ENCODE measurements around the gene ESR1.
"Not testable (repeated sequence)": the region's sequence is repeated elsewhere in the genome, so short reads cannot be mapped to it uniquely, and the experiment has no call there.

The ESR1 gene

DNA sequence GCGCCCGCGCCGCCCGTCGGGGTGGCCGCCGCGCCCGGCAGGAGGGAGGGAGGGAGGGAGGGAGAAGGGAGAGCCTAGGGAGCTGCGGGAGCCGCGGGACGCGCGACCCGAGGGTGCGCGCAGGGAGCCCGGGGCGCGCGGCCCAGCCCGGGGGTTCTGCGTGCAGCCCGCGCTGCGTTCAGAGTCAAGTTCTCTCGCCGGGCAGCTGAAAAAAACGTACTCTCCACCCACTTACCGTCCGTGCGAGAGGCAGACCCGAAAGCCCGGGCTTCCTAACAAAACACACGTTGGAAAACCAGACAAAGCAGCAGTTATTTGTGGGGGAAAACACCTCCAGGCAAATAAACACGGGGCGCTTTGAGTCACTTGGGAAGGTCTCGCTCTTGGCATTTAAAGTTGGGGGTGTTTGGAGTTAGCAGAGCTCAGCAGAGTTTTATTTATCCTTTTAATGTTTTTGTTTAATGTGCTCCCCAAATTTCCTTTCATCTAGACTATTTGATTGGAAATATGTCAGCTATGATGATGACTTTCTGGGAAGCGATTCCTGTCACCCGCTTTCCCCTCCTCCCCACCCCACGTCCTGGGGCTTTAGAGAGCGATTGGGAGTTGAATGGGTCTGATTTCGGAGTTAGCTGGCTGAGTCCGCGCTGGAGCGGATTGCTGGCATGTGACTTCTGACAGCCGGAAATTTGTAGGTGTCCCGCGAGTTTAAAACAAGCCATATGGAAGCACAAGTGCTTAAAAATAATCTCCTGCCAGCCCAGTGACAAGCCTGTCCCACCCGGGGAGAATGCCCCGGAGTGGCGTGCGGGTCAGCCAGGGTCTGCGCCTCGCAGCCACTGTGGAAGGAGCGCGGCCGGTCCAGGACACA is 1.1 kb downstream of the ESR1 start:
- intact Hi-C loops (cut with DNase I) = no loop called here

DNA sequence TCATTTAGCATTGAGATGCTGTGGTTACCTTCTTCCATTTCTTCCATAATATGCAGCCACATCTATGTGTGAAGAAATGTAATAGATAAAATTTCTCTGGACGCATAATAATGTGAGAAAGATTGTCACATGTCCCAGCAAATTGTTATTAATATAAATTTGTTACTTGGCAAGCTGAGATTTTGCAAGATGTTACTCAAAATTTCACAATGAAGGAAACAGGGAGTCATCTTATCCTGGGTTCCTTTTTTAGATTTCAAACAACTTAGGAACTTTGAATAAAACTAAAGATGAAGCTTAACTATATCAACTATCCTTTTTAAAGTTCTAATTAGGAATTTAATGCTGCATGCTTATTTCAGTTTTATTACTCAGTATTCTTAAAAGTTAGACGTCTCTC is 3.6 kb downstream of the ESR1 start:
- DNase-seq = no peak
- intact Hi-C loops (cut with DNase I) = no loop called here

More for the DNA sequence above, 1.1 kb downstream of the ESR1 start:
- no peak for DNase-seq

DNA sequence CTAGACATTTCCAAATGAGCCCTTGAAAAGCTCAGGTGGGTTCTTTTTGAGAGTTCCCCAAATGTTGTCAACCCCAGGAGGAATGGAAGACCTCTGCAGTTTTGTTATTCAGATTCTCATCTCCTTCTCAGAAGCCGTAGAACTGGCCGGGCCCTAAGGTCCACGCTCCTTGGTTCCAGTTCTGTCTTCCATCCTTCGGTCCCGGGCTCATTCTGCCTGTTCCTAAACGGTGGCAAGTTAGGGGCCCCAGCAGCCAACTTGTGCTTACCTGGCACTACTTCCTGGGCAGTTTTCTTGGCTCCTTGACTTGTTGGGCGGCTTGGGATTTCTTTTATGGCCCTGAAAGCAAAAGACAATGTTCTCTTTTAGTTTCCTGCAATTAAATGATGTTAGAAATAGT is 6.4 kb downstream of the ESR1 start:
- DNase-seq = no peak
- intact Hi-C loops (cut with DNase I) = no loop called here

DNA sequence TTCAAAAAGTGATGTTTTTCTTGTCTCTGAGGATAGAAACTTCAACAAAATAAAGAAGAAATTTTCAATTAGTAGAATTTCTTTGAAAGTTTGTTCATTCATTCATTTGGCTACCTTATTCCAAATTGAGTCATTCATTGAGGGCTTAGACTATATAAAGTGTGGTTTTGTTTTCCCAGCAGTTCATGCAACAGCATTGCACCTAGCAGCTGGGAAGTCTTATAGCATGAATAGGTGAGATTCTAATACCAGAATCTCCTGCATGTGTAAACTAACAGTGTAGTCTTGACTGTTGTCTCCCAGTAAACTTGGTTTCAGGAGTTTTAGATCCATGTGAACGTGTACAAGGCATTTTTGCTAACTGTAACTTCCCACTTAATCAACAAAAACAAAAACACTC is 7.1 kb downstream of the ESR1 start:
- intact Hi-C loops (cut with DNase I) = no loop called here
- no peak for DNase-seq

DNA sequence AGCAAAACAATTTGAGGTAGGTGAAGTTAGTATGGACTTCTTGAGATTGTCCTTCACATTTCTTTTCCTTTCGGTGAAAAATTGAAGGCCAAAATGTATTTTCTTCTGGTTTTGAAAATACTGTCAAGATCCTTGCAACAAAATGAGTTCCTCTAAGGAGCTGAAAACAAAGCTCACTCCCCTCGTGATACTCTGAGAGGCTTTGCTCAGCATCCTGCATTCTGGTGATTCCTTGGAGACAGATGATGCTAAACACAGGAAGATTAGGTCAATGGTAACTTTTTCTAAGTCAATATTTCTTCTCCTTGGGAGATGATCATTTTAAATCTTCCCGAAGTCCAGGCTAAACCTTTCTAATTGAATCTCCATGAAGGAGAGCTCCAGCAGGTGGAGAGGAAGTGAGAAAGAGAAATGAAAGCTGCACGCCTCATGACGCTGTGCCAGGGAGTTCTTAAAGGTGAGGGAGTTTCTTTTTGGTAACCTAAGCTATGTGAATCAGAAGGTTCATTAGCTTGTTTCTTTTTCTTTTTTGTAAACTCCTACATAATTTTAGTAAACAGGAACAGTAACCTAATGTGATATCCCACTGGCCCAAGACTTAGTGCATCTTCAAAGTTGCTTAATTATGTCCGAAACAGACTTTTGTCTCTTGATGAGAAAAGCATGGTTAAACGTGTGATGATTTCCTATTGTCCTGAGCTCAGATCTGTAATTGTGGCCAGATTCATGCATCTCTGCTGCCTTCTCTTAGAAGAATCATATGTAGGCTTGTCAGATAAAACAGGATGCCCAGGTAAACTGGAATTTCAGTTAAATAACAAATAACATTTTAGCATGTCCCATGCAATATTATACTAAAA is 15.0 kb downstream of the ESR1 start:
- DNase-seq = no peak
- intact Hi-C loops (cut with DNase I) = no loop called here

DNA sequence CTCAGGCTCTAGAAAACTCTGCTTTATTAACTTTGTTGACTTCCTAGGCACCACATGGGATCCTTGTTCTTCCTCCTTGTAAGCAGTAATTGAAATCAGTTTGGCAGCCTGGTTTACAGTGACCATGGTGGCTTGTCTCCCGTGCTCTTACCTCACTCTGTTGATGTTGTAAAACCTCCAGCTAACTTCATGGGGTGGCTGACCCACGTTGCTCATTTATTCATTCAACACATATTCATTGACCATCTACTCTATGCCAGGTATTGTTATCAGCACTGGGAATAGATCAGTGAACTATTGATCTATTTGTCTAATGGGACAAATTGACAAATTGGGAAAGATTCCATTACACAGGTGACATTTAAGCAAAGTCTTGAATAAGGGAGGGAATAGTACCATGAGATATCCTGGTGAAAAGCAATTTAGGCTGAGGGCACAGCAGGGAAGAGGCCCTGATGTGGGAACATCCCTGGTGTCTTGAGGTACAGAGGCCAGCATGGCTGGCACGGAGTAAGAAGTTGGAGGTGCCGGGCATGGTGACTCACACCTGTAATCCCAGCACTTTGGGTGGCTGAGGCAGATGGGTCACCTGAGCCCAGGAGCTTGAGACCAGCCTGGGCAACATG is 19.1 kb downstream of the ESR1 start:
- intact Hi-C loops (cut with DNase I) = no loop called here

DNA sequence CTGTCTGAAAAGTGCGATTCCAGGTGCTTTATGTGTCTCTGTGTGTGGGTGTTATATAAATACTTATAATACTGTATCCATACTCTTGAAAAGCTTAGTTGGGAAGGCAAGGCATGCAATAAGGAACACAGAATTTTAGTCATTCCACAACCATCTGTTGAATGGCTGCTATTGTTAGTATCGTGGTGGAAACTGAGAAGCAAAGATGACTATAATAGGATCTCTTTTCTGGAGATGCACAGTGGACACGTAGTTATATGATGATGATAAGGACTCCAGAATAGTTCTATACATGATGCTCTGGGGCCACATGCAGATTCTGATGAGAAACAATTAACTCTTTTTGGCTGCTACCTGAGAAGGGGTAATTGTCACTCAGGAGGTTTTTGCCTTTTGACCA is 25.2 kb downstream of the ESR1 start:
- no peak for DNase-seq
- intact Hi-C loops (cut with DNase I) = no loop called here

More for the DNA sequence above, 19.1 kb downstream of the ESR1 start:
- DNase-seq = no peak

DNA sequence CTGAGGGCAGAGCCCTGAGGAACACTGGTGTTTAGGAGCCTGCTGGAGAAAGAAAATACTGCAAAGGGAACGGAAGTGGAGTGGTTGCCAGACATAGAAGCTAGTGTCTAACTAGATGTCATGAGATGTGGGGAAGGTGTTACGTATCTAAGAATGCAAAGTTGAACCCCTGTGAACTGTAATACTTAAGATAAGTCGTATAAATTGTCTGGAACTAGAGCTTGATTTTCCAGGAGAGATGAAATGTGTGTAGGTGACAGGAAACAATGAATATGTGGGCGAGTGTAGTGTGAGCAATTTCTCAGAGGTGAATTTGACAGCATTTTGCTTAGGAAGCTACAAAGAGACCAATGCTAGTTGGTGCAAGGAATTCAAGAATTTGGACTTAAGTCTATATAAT is 27.9 kb downstream of the ESR1 start:
- intact Hi-C loops (cut with DNase I) = no loop called here
- DNase-seq = peak in 9 of 42 donors; percentile 5 to 51 (median 14)

DNA sequence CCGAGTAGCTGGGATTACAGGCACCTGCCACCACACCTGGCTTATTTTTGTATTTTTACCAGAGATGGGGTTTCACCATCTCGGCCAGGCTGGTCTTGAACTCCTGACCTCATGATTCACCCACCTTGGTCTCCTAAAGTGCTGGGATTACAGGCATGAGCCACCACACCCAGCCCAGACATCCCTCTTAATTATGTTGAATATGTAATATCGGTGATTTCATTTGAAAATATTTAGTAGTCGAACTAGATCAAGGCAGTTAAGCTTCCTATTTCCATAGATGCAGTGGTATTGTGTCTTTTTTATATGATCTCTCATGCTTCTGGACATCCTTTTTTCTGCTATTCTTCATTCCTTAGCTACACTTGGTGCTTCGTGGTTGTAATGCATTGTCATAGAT is 29.7 kb downstream of the ESR1 start:
- no peak for DNase-seq
- intact Hi-C loops (cut with DNase I) = no loop called here

DNA sequence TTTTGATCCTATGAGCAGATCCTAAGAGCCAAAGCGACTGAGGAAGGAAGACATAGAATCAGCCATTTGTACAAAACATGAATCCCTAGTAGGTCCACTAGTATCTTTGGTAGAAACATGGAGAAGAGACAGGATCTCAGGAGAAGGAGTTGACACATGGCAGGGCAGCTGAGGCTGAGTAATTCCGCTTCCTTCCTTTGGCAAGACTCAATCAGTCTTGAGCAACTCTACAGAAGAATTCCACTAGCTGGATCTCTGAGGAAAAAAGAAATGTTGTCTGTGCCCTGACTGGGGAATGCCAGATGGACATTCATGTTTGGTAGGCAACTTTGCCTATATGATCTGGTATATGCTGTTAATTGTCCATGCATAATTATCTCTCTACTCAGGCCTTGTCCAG is 35.3 kb downstream of the ESR1 start:
- DNase-seq = no peak
- intact Hi-C loops (cut with DNase I) = no loop called here

DNA sequence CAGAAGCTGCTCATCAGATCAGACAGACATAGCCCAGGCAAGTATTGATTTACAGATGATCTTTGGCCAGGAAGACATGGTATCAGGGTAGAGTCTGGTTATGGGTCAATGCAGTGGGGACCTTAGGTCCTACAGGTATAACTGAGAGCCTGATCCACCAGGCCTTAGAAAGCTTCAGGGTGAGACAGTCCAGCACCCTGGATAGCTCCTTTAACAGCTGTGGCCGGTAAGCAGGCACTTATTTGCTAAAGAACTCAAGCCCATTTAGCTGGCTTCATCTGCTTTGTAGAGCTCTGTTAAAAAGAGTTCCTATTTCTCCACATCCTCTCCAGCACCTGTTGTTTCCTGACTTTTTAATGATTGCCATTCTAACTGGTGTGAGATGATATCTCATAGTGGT is 39.6 kb downstream of the ESR1 start:
- intact Hi-C loops (cut with DNase I) = no loop called here
- no peak for DNase-seq

DNA sequence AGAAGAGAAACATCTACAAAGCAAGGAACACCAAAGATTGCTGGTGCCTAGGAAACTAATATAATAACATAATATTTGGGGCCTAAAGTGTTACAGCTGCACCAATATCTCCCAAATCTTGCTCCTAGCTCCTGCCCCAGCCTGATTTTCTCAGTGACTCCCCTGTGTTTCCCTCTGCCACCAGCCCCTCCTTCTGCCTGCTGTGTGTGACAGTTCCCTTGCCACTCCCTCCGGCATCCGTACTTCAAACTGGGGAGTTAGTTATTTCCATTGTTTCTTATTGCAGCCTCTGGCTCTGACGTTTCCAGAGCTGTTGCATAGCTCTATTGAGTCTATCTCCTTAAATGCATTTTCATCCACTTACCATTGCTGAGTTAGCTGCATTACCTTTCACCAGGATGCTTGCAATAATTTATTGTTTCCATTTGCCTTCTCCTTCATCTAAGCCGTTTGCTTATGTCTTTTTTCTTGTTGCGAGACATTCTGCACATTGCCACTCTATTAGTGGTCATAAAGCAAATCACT is 43.1 kb downstream of the ESR1 start:
- intact Hi-C loops (cut with DNase I) = no loop called here
- DNase-seq = no peak

DNA sequence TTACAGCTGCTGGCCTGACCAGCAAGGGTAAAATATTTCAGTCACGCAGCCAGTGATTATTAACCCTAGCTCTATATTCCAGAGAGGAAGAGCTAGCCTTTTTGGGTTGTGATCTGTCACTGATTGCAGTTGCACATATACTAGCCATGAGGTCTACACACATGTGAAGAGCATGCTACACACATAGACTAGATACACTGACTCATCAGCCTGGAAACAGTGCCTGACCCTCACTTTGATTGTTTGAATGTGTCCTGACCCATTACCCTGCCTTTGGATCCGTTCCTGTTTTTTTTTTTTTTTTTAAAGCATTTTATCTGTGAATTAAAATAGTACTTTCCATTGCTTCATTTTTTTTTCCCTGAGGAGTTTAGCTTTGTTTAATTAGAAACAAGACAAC is 50.8 kb downstream of the ESR1 start:
- intact Hi-C loops (cut with DNase I) = no loop called here
- DNase-seq = no peak

DNA sequence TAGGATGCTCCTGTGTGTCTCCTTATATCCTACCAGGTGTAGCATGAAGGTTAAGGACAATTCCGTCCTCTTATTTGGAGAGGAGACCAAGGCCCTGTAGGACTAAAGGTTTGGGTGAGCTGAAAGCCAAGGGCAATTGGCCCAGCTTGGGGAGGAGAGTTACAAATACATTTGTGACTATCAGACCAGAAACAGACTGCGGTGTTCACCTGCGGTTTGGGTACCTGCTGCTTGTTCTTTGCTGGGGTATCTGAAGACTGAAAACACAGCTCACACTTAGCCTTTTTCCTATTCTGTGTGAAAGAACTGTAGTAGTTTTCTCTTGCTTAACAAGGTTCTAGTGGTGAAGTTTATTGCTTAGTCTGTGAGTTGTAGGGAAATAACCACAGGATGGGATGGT is 55.0 kb downstream of the ESR1 start:
- DNase-seq = no peak
- intact Hi-C loops (cut with DNase I) = no loop called here

DNA sequence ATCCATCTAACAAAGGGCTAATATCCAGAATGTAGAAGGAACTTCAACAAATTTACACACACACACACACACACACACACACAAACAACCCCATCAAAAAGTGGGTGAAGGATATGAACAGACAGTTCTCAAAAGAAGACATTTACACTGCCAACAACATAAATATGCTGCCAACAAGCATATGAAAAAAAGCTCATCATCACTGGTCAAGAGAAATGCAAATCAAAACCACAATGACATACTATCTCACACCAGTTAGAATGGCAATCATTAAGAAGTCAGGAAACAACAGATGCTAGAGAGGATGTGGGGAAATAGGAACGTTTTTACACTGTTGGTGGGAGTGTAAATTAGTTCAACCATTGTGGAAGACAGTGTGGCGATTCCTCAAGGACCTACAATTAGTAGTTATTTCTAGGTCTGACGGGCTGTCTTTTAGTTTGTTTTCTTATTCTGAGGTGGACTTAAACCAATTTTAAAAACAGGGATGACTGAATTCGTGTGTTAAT is 59.9 kb downstream of the ESR1 start:
- DNase-seq; intact Hi-C loops (cut with DNase I): not testable (repeated sequence)

DNA sequence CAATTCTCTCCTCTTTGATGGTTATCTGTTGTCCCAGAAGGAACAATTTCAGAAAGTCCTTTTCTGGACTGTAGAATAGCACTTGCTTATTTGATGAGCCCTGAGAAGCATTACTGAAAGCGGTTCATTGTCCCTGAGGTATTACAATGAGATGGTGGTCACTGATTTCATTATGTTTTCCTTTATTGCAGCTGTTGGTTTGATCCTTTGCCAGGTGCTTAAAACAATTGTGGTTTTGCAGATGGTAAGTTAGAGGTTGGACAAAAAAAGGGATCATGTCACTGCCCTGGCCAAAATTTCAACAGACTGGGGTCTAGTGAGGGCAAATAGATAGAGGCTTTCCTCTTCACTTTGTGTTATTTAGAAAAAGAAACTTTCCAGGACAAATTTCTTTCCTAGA is 61.9 kb downstream of the ESR1 start:
- intact Hi-C loops (cut with DNase I) = no loop called here

DNA sequence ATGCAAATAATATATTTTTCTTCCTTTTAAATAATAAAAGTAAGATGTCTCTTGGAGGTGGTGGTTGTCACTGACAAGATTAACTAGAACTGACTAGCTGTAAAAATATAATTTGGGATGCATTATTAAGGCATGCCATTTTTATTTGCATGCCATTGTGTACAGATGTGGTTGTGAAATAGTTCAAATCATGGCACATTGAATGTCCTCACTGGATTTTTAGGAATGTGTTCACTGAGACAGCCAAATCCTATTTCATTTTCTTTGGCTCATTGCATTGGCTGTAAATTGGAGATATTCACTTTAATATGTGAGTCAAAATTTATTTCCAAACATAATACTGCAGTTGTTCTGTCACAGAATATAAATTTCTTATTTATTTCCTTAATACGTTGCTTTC is 62.3 kb downstream of the ESR1 start:
- intact Hi-C loops (cut with DNase I) = no loop called here
- DNase-seq = no peak

More for the DNA sequence above, 61.9 kb downstream of the ESR1 start:
- no peak for DNase-seq

DNA sequence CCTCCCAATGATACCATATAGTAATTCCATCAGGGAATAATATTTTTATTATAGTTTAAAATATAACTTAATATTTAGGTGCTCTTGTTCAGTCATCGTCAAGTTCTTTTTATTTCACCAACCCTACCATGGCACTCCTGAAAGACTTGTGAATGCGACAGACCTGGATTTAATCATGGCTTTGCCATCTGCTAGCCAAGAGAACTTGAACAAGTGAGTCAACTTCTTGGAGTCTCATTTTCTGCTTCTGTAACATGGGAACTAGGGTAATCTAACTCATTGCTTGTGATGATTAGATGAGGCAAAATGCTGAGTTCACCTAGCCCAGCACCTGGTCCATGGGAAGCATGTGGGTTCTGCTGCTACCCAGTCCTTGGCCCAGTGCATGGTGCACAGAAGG is 62.9 kb downstream of the ESR1 start:
- DNase-seq = no peak
- intact Hi-C loops (cut with DNase I) = no loop called here

DNA sequence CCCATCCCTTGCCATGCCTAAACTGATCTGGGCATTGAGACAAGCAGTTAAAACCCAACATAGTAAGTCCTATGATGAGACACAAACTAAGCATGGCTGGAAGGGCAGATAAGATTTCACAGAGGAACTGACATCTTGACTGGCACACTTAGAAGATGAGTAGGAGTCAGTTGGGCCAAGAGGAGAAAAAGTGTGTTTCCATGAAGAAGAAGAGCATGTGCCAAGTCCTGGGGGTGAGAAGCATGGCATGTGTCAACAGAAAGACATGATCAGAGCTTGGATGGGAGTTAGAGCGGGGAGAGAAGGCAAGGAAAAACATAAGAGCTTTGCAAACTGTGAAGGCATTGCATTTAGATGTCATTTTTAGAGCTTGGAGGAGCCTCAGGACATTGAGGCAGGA is 68.0 kb downstream of the ESR1 start:
- no peak for DNase-seq
- intact Hi-C loops (cut with DNase I) = no loop called here

DNA sequence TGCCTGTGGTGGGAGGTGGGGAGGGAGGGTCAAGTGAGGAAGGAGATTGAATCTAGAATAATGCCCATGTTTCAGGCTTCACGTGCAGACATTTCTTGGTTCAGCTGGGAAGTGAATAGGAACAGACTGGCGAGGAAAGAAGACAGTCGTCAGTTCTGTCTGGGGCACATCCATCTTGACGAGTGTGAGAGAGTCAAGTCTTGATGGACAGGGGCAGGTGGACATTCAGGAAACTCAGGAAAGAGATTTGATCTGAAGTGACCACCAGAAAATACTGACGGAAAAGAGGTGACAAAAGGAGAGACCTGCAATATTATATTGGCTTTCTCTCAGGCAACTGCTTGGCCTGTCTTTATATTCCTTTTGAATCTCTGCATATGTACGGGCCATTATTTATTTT is 68.6 kb downstream of the ESR1 start:
- intact Hi-C loops (cut with DNase I) = no loop called here
- no peak for DNase-seq
